ENCODE results near the gene SSH3. TPM values are rescaled to one million over a fixed set of nuclear protein-coding genes. Genes with fewer than 3 reads are reported as not detected.

Gene SSH3
- total RNA-seq, 1 experiment from 2014 or later = 38.0 TPM

DNA sequence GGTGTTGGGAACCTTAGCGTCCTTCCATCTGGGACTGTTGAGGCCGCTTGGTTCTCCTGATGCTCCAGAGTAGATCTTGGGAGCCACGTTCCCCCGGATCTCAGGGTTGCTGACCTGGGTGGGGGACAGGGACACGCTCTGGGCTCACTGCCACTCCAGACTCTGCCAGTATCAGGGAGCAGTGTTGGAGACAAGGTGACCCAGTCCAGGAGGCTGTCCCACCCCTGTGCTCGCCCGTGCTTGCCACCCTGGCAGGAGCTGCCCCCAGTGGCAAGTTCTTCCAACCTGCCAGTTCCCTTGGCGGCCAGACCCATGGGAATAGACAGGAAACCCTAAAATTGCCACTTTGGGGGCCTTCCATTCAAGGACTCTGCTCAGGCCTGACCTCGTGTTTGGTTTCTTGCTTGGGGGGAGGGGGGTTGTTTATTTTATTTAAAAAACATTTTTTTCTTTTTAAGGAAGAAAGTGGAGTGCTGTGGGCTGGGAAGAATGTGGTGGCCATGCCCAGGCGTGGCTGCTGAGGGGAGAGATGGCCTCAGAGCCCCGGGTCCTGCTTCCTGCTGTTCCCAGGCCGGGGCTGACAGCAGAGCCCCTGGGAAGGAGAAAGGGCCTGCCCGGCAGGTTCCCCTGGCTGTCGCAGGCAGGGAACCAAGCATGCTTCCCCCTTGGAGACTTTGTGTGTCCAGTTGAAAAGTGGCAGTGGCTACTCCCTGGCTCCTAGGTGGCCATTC, 29.9 kb upstream of the SSH3 start:
- intact Hi-C loops (cut with micrococcal nuclease) = no loop called here
- CTCF ChIA-PET = interaction anchor here (0.5 to 0.7 kb wide), 2 partner anchors 18 to 78 kb away, joined by 3 read pairs; no protein-coding TSS in a partner anchor

DNA sequence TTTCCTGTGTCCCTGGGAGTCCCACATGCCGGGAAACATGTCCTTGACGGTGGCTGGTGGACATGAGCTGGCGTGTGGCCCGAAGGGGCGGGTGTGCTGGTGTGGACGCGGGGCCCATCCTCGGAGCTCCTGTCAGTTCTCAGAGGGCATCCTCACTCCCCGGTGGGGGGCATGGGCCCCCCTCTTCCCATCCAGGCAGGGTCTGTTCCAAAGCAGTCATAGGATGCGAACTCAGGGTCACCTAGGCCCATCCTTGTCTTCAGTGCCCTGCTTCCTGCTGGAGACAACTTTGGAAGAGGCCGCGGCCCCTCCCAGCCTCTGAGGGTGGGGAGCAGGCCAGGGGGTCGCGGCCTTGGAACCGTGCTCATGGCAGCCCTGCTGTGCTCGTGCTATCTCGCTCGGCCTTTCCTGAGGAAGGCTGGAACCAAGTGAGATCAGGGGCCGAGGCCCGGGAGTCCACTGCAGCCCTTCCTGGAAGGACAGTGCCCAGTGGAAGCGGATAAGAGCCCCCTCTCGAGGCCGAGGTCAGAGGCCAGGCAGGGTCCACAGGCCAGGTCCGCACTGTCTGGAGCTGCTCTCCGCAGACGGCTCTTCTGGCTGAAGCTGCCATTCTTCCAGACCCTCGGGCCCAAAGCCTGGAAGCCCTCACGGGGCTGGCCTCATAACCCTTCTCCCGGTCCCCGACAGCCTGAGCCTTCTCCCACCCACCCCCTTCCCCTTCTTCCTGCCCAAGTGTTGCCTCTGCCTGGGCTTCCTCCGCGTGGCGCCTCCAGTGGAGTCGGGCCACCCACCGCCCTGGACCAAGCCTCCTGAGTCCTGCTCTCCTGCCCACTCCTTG, 28.3 kb upstream of the SSH3 start:
- BruUV-seq (replicated peaks) = no TSS peak
- DNase-seq (ENCODE audit: unreplicated experiment) = no peak
- H3K4me3 Mint-ChIP-seq (ENCODE audit: unreplicated experiment) = no peak overlapping the region
- CTCF ChIA-PET = interaction anchor here (0.9 kb wide), 1 partner anchor 13 kb away, joined by 3 read pairs; no protein-coding TSS in a partner anchor
- H3K27ac Mint-ChIP-seq (ENCODE audit: low read depth, unreplicated experiment) = no peak overlapping the region
- POLR2A ChIA-PET = no interaction called here
- peaks cover 7% of the 10 kb centered on the region for H3K4me1 Mint-ChIP-seq (ENCODE audit: insufficient read depth, unreplicated experiment)
- intact Hi-C loops (cut with micrococcal nuclease) = no loop called here
- H3K36me3 Mint-ChIP-seq (ENCODE audit: insufficient read depth, unreplicated experiment) = peaks cover 16% of the 10 kb centered on the region
- H3K27me3 Mint-ChIP-seq (ENCODE audit: insufficient read depth, unreplicated experiment) = no peaks in the 10 kb centered on the region
- TF ChIP-seq, protein P1, sequence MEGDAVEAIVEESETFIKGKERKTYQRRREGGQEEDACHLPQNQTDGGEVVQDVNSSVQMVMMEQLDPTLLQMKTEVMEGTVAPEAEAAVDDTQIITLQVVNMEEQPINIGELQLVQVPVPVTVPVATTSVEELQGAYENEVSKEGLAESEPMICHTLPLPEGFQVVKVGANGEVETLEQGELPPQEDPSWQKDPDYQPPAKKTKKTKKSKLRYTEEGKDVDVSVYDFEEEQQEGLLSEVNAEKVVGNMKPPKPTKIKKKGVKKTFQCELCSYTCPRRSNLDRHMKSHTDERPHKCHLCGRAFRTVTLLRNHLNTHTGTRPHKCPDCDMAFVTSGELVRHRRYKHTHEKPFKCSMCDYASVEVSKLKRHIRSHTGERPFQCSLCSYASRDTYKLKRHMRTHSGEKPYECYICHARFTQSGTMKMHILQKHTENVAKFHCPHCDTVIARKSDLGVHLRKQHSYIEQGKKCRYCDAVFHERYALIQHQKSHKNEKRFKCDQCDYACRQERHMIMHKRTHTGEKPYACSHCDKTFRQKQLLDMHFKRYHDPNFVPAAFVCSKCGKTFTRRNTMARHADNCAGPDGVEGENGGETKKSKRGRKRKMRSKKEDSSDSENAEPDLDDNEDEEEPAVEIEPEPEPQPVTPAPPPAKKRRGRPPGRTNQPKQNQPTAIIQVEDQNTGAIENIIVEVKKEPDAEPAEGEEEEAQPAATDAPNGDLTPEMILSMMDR (IDR thresholded peaks at IDR 0.05; ENCODE audit: unreplicated experiment) = no peak
- H3K9me3 Mint-ChIP-seq (ENCODE audit: unreplicated experiment) = no peaks in the 10 kb centered on the region

More for the DNA sequence above, 29.9 kb upstream of the SSH3 start:
- H3K4me1 Mint-ChIP-seq (ENCODE audit: insufficient read depth, unreplicated experiment) = peaks cover 7% of the 10 kb centered on the region
- no peak for DNase-seq (ENCODE audit: unreplicated experiment)
- no peaks in the 10 kb centered on the region for H3K9me3 Mint-ChIP-seq (ENCODE audit: unreplicated experiment)
- H3K36me3 Mint-ChIP-seq (ENCODE audit: insufficient read depth, unreplicated experiment) = peaks cover 7% of the 10 kb centered on the region
- no peak overlapping the region for H3K4me3 Mint-ChIP-seq (ENCODE audit: unreplicated experiment)
- TF ChIP-seq, protein P1 (IDR thresholded peaks at IDR 0.05; ENCODE audit: unreplicated experiment) = no peak
- BruUV-seq (replicated peaks) = no TSS peak
- H3K27ac Mint-ChIP-seq (ENCODE audit: low read depth, unreplicated experiment) = no peak overlapping the region
- H3K27me3 Mint-ChIP-seq (ENCODE audit: insufficient read depth, unreplicated experiment) = no peaks in the 10 kb centered on the region
- POLR2A ChIA-PET = no interaction called here

DNA sequence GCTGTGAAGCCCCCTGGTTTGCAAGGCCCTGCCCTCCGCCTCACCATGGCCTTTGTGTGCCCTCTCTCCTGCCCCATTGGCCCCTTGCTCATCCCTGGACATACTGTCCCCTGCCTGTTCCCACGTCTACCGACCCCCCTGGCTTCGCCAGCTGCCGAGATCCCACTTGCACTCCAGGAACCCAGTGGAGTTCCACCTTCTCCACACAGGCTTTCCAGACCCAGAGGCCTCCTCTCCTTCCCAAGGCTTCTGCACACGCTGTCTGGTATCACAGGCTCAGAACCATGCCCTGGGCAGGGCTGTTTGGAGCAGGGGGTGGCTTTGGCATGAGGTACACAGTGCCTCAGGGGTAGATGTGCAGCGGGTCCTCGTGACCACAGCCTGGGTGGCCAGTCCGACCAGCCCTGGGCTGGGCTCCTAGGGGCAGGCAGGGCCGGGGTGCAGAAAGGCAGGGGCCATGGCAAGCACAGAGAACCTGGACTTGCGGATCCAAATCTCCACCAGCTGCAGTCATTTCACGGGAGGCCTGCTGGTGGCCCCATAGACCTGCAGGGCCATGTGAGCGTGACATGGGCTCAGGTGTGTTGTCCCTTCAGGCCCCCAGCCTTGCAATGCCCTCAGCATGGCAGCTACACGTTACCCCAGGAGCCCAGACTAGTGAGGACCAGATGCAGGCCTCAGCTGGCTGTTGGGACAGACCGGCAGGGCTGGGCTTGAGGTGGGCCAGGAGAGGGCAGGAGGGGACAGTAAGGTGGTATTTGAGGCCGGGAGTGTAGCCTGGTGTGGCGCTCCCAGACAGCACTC, 27.5 kb upstream of the SSH3 start:
- Mint-ChIP-seq H3K36me3 (ENCODE audit: insufficient read depth, unreplicated experiment) (peaks cover 21% of the 10 kb centered on the region), H3K27ac (ENCODE audit: low read depth, unreplicated experiment) (no peak overlapping the region), H3K9me3 (ENCODE audit: unreplicated experiment) (no peaks in the 10 kb centered on the region), H3K4me3 (ENCODE audit: unreplicated experiment) (no peak overlapping the region), H3K4me1 (ENCODE audit: insufficient read depth, unreplicated experiment) (no peaks in the 10 kb centered on the region), H3K27me3 (ENCODE audit: insufficient read depth, unreplicated experiment) (no peaks in the 10 kb centered on the region)
- ChIA-PET POLR2A (no interaction called here), CTCF (interaction anchor here (0.5 to 0.6 kb wide), 2 partner anchors 17 to 218 kb away, joined by 4 to 5 read pairs; no protein-coding TSS in a partner anchor)
- DNase-seq (ENCODE audit: unreplicated experiment) = no peak
- intact Hi-C loops (cut with micrococcal nuclease) = no loop called here
- TF ChIP-seq, protein P1 (IDR thresholded peaks at IDR 0.05; ENCODE audit: unreplicated experiment) = no peak
- BruUV-seq (replicated peaks) = no TSS peak

Measured in MCF 10A (cell line).